ENCODE data around the gene GMPR. TPM values are rescaled to one million over a fixed set of nuclear protein-coding genes. Genes with fewer than 3 reads are reported as not detected.
A peak's percentile ranks its signal among the peaks of the same experiment; 100 is the strongest.

The GMPR gene
- total and polyA plus RNA-seq, 10 donors = 5.4 to 37.4 (median 13.8) TPM

DNA sequence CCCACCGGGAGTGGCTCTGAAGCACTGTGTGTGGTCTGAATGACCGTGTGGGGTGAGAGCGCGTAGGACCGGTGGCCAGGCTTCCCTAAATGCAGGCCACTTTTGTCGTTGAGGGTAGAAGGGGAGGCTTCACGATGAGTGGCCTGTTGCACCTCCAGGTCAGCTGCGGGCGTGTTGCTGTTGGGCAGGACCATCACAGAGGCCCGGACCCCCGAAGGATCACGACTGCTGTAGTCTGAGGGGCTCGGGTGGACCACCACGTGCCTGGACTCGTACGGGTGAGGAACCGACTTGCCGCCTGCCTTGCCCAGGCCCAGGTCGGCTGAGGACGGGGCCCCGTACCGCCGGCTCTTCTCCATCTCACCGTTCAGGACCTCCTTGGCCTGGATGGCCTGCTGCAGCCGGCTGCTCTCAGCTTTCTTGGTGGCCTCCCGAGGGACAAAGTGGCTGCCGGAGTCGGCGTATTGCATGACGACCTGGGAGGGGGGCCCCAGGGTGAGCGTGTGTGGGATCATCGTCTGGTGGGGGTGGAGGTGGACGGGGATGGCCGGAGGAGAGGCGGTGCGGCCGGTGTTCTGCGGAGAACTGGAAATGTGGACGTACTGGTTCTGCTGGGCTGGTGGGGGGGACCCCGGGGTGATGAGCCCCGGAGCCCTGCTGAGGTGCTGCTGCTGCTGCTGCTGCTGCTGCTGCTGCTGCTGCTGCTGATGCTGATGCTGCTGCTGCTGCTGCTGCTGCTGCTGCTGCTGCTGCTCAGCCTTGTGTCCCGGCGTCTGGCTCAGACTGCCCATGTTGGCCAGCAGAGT lies 88.8 kb downstream of the GMPR start:
- Histone ChIP-seq H3K4me1 (peaks cover 11 to 37% (median 32%) of the 10 kb centered on the region in 6 donors), H3K36me3 (peaks cover 0 to 40% (median 23%) of the 10 kb centered on the region in 6 donors), H3K27ac (no peak overlapping the region), H3K4me3 (no peak overlapping the region), H3K27me3 (replicated peaks in 1 of 7) (no peaks in the 10 kb centered on the region), H3K9me3 (no peaks in the 10 kb centered on the region)
- WGBS, 5 donors = 93 to 97% (median 97%) methylated on average over 36 to 43 of the region's 43 CpGs
- intact Hi-C loops (cut with DNase I; ENCODE audit: low total_unique reads) = no loop called here
- no peak for DNase-seq
- TF ChIP-seq POLR2AphosphoS5 (IDR thresholded peaks at IDR 0.05) = no peak
- no peak for TF ChIP-seq POLR2A (IDR thresholded peaks at IDR 0.05)
- TF ChIP-seq, protein P1, sequence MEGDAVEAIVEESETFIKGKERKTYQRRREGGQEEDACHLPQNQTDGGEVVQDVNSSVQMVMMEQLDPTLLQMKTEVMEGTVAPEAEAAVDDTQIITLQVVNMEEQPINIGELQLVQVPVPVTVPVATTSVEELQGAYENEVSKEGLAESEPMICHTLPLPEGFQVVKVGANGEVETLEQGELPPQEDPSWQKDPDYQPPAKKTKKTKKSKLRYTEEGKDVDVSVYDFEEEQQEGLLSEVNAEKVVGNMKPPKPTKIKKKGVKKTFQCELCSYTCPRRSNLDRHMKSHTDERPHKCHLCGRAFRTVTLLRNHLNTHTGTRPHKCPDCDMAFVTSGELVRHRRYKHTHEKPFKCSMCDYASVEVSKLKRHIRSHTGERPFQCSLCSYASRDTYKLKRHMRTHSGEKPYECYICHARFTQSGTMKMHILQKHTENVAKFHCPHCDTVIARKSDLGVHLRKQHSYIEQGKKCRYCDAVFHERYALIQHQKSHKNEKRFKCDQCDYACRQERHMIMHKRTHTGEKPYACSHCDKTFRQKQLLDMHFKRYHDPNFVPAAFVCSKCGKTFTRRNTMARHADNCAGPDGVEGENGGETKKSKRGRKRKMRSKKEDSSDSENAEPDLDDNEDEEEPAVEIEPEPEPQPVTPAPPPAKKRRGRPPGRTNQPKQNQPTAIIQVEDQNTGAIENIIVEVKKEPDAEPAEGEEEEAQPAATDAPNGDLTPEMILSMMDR (IDR thresholded peaks at IDR 0.05 in 8 of 11, conservative IDR thresholded peaks at IDR 0.05 in 3 of 11) = no peak

DNA sequence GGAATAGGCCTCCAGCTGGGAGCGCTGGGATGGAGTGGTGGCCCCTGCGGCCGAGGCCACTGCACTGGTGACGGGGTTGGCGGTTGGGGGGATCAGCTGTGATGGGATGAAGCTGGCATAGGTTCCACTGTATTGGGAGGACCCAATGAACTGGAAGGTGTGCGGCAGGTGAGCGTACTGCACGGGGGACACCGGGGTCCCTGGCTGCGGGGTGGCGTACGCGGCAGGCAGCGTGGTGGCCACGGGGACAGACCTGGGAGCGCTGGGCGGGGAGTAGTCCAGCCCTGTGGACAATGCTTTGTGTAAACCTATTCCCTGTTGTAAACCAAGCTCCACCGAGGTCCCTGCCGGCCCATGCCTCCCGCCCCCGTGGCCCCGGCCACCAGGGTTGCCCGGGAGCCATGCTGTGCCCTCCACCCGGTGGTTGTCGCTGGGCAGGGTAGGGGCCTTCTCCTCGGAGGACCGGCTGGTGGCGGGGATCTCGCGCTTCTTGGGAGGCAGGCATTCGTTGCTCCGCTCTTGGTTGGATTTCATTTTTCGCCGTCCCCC lies 89.5 kb downstream of the GMPR start:
- H3K27me3 ChIP-seq (replicated peaks in 1 of 7) = no peaks in the 10 kb centered on the region
- WGBS, 5 donors = 95 to 98% (median 97%) methylated on average over 26 to 34 of the region's 34 CpGs
- no peak for DNase-seq
- intact Hi-C loops (cut with DNase I; ENCODE audit: low total_unique reads) = no loop called here
- H3K9me3 ChIP-seq = no peaks in the 10 kb centered on the region
- no peak overlapping the region for H3K27ac ChIP-seq
- H3K4me1 ChIP-seq = peaks cover 16 to 37% (median 31%) of the 10 kb centered on the region in 6 donors
- H3K4me3 ChIP-seq = no peak overlapping the region
- peaks cover 0 to 40% (median 23%) of the 10 kb centered on the region in 6 donors for H3K36me3 ChIP-seq
- TF ChIP-seq POLR2A (IDR thresholded peaks at IDR 0.05) = no peak
- peak in 1 of 3 donors; percentile 34 for TF ChIP-seq POLR2AphosphoS5 (IDR thresholded peaks at IDR 0.05)

- intact Hi-C loops (cut with DNase I; ENCODE audit: low total_unique reads) = no loop called here
- no peak for DNase-seq
- no peaks in the 10 kb centered on the region for H3K27me3 ChIP-seq (replicated peaks in 1 of 7)
- H3K9me3 ChIP-seq = no peaks in the 10 kb centered on the region
- peaks cover 14 to 27% (median 18%) of the 10 kb centered on the region in 6 donors for H3K4me1 ChIP-seq
- whole genome bisulfite sequencing, 5 donors = 65 to 84% (median 79%) methylated on average over 6 of the region's 6 CpGs
- H3K36me3 ChIP-seq = peaks cover 0 to 40% (median 23%) of the 10 kb centered on the region in 6 donors
- no peak overlapping the region for H3K4me3 ChIP-seq
- H3K27ac ChIP-seq = no peak overlapping the region
- TF ChIP-seq POLR2AphosphoS5 (IDR thresholded peaks at IDR 0.05) (no peak), POLR2A (IDR thresholded peaks at IDR 0.05) (no peak)
- TF ChIP-seq, protein P1 (IDR thresholded peaks at IDR 0.05 in 8 of 11, conservative IDR thresholded peaks at IDR 0.05 in 3 of 11) = no peak
Observed at GRCh38 chr6:16329233-16329632, 90.8 kb downstream of the GMPR start.

GRCh38 chr6:16331384-16332174 lies 93.2 kb downstream of the GMPR start:
- H3K27me3 ChIP-seq (replicated peaks in 1 of 7) = no peaks in the 10 kb centered on the region
- intact Hi-C loops (cut with DNase I; ENCODE audit: low total_unique reads) = loop anchor here (5.0 kb wide), 2 partner anchors 76 to 441 kb away; no protein-coding TSS in a partner anchor

More at GRCh38 chr6:16331384-16332174, 93.2 kb downstream of the GMPR start:
- Histone ChIP-seq H3K4me1 (peaks cover 14 to 46% (median 17%) of the 10 kb centered on the region in 6 donors), H3K27ac (peak overlapping the region in 4 of 8 donors; percentile 19 to 49 (median 42)), H3K4me3 (peak overlapping the region in 1 of 8 donors; percentile 34), H3K9me3 (no peaks in the 10 kb centered on the region), H3K36me3 (peaks cover 0 to 20% (median 16%) of the 10 kb centered on the region in 6 donors)
- DNase-seq = peak; percentile 89
- WGBS, 5 donors = 25 to 31% (median 28%) methylated on average over 11 of the region's 11 CpGs
- TF ChIP-seq POLR2A (IDR thresholded peaks at IDR 0.05) (no peak), POLR2AphosphoS5 (IDR thresholded peaks at IDR 0.05) (no peak)
- TF ChIP-seq, protein P1 (IDR thresholded peaks at IDR 0.05 in 8 of 11, conservative IDR thresholded peaks at IDR 0.05 in 3 of 11) = peak; percentile 68 to 91 (median 85)
